Panc1 (cell line): Measurements from ENCODE around the gene C5.

Source experiments
- SIN3A ChIP-seq: IDR thresholded peaks from 2 replicates; pipeline ENCODE4 v1.6.1; 2012; ENCODE audit warnings: low read depth, mild to moderate bottlenecking, low read length, moderate library complexity, borderline replicate concordance; ENCODE audit not compliant: insufficient read depth
- TF ChIP-seq, protein P1 (sequence below), 2 experiments: IDR thresholded peaks; 2 replicates each; pipeline ENCODE4 v1.6.1; 2011 to 2012; ENCODE audit warnings: low read depth in 2 of 2, control low read depth in 1 of 2, low read length in 1 of 2, mild to moderate bottlenecking in 1 of 2, moderate library complexity in 1 of 2; ENCODE audit not compliant: insufficient read depth in 1 of 2
- TF ChIP-seq, protein P2 (sequence below): fragments of 450-650 bp; IDR thresholded peaks from 2 replicates; pipeline ENCODE4 v1.5.1; 2017; ENCODE audit warnings: mild to moderate bottlenecking

DNA sequence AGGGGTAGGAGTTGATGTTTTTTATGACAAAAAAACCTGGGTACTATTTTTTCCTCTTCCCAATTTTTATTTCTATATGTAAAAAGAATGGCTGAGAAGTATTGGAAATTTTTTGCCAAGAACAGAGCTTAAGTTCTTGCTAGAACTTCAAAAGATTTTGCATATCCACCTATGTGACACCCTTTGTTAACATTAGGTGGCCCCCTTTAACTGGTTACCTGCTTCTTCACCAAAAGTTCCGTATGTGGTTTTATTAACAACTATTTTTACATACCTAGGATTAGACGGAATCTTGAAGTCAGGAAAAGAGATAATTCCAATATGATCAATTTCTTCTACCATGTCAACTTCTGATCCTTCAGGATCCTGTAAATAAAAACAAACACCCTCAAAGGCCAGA lies 15.5 kb downstream of the C5 start:
- TF ChIP-seq, protein P1, sequence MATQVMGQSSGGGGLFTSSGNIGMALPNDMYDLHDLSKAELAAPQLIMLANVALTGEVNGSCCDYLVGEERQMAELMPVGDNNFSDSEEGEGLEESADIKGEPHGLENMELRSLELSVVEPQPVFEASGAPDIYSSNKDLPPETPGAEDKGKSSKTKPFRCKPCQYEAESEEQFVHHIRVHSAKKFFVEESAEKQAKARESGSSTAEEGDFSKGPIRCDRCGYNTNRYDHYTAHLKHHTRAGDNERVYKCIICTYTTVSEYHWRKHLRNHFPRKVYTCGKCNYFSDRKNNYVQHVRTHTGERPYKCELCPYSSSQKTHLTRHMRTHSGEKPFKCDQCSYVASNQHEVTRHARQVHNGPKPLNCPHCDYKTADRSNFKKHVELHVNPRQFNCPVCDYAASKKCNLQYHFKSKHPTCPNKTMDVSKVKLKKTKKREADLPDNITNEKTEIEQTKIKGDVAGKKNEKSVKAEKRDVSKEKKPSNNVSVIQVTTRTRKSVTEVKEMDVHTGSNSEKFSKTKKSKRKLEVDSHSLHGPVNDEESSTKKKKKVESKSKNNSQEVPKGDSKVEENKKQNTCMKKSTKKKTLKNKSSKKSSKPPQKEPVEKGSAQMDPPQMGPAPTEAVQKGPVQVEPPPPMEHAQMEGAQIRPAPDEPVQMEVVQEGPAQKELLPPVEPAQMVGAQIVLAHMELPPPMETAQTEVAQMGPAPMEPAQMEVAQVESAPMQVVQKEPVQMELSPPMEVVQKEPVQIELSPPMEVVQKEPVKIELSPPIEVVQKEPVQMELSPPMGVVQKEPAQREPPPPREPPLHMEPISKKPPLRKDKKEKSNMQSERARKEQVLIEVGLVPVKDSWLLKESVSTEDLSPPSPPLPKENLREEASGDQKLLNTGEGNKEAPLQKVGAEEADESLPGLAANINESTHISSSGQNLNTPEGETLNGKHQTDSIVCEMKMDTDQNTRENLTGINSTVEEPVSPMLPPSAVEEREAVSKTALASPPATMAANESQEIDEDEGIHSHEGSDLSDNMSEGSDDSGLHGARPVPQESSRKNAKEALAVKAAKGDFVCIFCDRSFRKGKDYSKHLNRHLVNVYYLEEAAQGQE (IDR thresholded peaks at IDR 0.05; ENCODE audit: insufficient read depth in 1 of 2, low read depth in 2 of 2, low read length in 1 of 2), result no peak
- TF ChIP-seq, protein P2, sequence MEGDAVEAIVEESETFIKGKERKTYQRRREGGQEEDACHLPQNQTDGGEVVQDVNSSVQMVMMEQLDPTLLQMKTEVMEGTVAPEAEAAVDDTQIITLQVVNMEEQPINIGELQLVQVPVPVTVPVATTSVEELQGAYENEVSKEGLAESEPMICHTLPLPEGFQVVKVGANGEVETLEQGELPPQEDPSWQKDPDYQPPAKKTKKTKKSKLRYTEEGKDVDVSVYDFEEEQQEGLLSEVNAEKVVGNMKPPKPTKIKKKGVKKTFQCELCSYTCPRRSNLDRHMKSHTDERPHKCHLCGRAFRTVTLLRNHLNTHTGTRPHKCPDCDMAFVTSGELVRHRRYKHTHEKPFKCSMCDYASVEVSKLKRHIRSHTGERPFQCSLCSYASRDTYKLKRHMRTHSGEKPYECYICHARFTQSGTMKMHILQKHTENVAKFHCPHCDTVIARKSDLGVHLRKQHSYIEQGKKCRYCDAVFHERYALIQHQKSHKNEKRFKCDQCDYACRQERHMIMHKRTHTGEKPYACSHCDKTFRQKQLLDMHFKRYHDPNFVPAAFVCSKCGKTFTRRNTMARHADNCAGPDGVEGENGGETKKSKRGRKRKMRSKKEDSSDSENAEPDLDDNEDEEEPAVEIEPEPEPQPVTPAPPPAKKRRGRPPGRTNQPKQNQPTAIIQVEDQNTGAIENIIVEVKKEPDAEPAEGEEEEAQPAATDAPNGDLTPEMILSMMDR, result no peak
- no peak for TF ChIP-seq SIN3A
